Suprapubic skin (tissue), 4 donors: ENCODE results near the gene CUBN.

Source experiments
- POLR2A ChIP-seq, 2 donors: fragments of 450-650 bp; IDR thresholded peaks; one replicate each; pipeline ENCODE4 v1.6.1; 2017; ENCODE audit warnings: antibody characterized with exemption in 2 of 2, mild to moderate bottlenecking in 2 of 2, moderate library complexity in 2 of 2
- POLR2AphosphoS5 ChIP-seq, 3 donors: sonication (generic); formaldehyde crosslinking; IDR thresholded peaks; one replicate each; pipeline ENCODE4 v1.6.1; 2017; ENCODE audit warnings: antibody characterized with exemption in 3 of 3
- TF ChIP-seq, protein P1 (sequence below), 2 donors: fragments of 200-600 bp in 1 of 2; fragments of 450-650 bp in 1 of 2; sonication (generic) in 1 of 2; IDR thresholded peaks; one replicate each; pipeline ENCODE4 v1.5.1; 2016 to 2019; ENCODE audit warnings: antibody characterized with exemption in 2 of 2, mild to moderate bottlenecking in 1 of 2, moderate library complexity in 1 of 2

- TF ChIP-seq POLR2A (IDR thresholded peaks at IDR 0.05) (no peak), POLR2AphosphoS5 (IDR thresholded peaks at IDR 0.05) (no peak)
- TF ChIP-seq, protein P1, sequence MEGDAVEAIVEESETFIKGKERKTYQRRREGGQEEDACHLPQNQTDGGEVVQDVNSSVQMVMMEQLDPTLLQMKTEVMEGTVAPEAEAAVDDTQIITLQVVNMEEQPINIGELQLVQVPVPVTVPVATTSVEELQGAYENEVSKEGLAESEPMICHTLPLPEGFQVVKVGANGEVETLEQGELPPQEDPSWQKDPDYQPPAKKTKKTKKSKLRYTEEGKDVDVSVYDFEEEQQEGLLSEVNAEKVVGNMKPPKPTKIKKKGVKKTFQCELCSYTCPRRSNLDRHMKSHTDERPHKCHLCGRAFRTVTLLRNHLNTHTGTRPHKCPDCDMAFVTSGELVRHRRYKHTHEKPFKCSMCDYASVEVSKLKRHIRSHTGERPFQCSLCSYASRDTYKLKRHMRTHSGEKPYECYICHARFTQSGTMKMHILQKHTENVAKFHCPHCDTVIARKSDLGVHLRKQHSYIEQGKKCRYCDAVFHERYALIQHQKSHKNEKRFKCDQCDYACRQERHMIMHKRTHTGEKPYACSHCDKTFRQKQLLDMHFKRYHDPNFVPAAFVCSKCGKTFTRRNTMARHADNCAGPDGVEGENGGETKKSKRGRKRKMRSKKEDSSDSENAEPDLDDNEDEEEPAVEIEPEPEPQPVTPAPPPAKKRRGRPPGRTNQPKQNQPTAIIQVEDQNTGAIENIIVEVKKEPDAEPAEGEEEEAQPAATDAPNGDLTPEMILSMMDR (IDR thresholded peaks at IDR 0.05): no peak
Measured at GRCh38 chr10:17174626-17175025, 45.0 kb upstream of the CUBN start.
